HepG2 (cell line): ENCODE measurements around the gene NEK5. TPM values are rescaled to one million over a fixed set of nuclear protein-coding genes. Genes with fewer than 3 reads are reported as not detected.
A peak's percentile ranks its signal among the peaks of the same experiment; 100 is the strongest.

Experiments
- ATAC-seq: fragments of 200-7000 bp; cut with Tn5 transposase; 3 replicates; pipeline ENCODE4 v1.9.1; 2020; ENCODE audit warnings: mild to moderate bottlenecking, moderate library complexity
- BruUV-seq: library from RNA; stranded (reverse); fragments of 400-500 nt; replicated peaks from 2 replicates; lab custom pipeline; 2021; lab: Mats Ljungman, UMichigan
- CTCF ChIA-PET: fragments of 300-600 bp; formaldehyde crosslinking; extraction: SDS; loops from one replicate; lab custom pipeline; 2021; ENCODE audit warnings: low total read pairs, inconsistent platforms, low intra/inter-chr PET ratio; lab: Yijun Ruan, JAX
- POLR2A ChIA-PET: fragments of 350-600 bp; sonication (Branson Sonifier 250); formaldehyde crosslinking; loops from one replicate; lab custom pipeline; 2020; ENCODE audit warnings: antibody characterized with exemption, inconsistent platforms; lab: Yijun Ruan, JAX
- DNase-seq: peaks from one replicate; pipeline ENCODE4 v3.0.0-alpha.2; 2015; ENCODE audit warnings: low spot score
- FAIRE-seq: peaks from 3 replicates; lab custom pipeline; 2011; peaks lifted over from hg19 to GRCh38; lab: Jason Lieb, UNC
- H2AFZ ChIP-seq: one replicate; pipeline ENCODE4 v1.6.1; 2011; ENCODE audit warnings: low read length, inconsistent platforms
- H3K27ac ChIP-seq: fragments of 300-600 bp; 3 replicates; pipeline ENCODE4 v1.8.0; 2011; ENCODE audit warnings: mixed run types, mild to moderate bottlenecking, mixed read lengths, low read length, inconsistent platforms; ENCODE audit not compliant: insufficient read depth; ENCODE audit errors: extremely low read length
- H3K27me3 ChIP-seq, 2 experiments: fragments of 200-600 bp in 1 of 2; 2 replicates in 1 of 2; 3 replicates in 1 of 2; pipeline versions ENCODE4 v1.6.0 to v1.8.0; 2011; ENCODE audit warnings: low read length in 2 of 2, mild to moderate bottlenecking in 2 of 2, moderate library complexity in 2 of 2, inconsistent platforms in 1 of 2; ENCODE audit not compliant: insufficient read depth in 2 of 2, control insufficient read depth in 1 of 2
- H3K36me3 ChIP-seq, 2 experiments: fragments of 200-600 bp in 1 of 2; replicated peaks in 1 of 2; 2 replicates in 1 of 2; 3 replicates in 1 of 2; pipeline versions ENCODE4 v1.5.1 to v1.8.0; 2011; ENCODE audit warnings: low read length in 2 of 2, inconsistent platforms in 1 of 2; ENCODE audit not compliant: insufficient read depth in 2 of 2, control insufficient read depth in 1 of 2
- H3K4me1 ChIP-seq: 2 replicates; pipeline ENCODE4 v1.5.1; 2012; ENCODE audit warnings: low read length, inconsistent platforms; ENCODE audit not compliant: insufficient read depth
- H3K4me2 ChIP-seq: 2 replicates; pipeline ENCODE4 v1.6.0; 2011; ENCODE audit warnings: low read depth, low read length, inconsistent platforms
- H3K4me3 ChIP-seq, 3 experiments: fragments of 200-600 bp in 1 of 3; sonication (generic), shearing (Covaris generic) in 1 of 3; replicated peaks in 1 of 3; 2 replicates each; pipeline ENCODE4 v1.5.1; 2011 to 2016; ENCODE audit warnings: low read length in 3 of 3, inconsistent platforms in 2 of 3, low read depth in 2 of 3, mild to moderate bottlenecking in 2 of 3, control low read depth in 1 of 3, mixed read lengths in 1 of 3; ENCODE audit not compliant: insufficient read depth in 1 of 3
- H3K79me2 ChIP-seq: one replicate; pipeline ENCODE4 v1.6.1; 2011; ENCODE audit warnings: low read length, inconsistent platforms; ENCODE audit not compliant: insufficient read depth
- H3K9ac ChIP-seq: 2 replicates; pipeline ENCODE4 v1.6.0; 2011; ENCODE audit warnings: mild to moderate bottlenecking, low read depth, low read length, inconsistent platforms; ENCODE audit not compliant: insufficient read depth
- H3K9me3 ChIP-seq: 2 replicates; pipeline ENCODE4 v1.5.1; 2012; ENCODE audit warnings: mild to moderate bottlenecking, low read length
- H4K20me1 ChIP-seq: 2 replicates; pipeline ENCODE4 v1.6.0; 2011; ENCODE audit warnings: inconsistent platforms, mild to moderate bottlenecking, low read length, moderate library complexity; ENCODE audit not compliant: insufficient read depth
- ADNP ChIP-seq: sonication (generic); formaldehyde crosslinking; IDR thresholded peaks from 2 replicates; pipeline ENCODE4 v1.4.0; 2020; ENCODE audit warnings: missing genetic modification reagents
- ATF7 ChIP-seq, 2 experiments: fragments of 450-650 bp in 1 of 2; sonication (generic) in 1 of 2; formaldehyde crosslinking in 1 of 2; IDR thresholded peaks; 2 replicates each; pipeline versions ENCODE4 v1.4.0 to v1.6.1; 2016 to 2020; ENCODE audit warnings: antibody characterized with exemption in 1 of 2, mild to moderate bottlenecking in 1 of 2, missing genetic modification reagents in 1 of 2
- DNMT1 ChIP-seq: sonication (generic); formaldehyde crosslinking; IDR thresholded peaks from 2 replicates; pipeline ENCODE4 v1.5.1; 2020; ENCODE audit warnings: mild to moderate bottlenecking, missing genetic modification reagents
- ZNF205 ChIP-seq: IDR thresholded peaks from 2 replicates; pipeline ENCODE4 v1.6.1; 2018; ENCODE audit warnings: missing biosample characterization, missing genetic modification reagents
- ZNF670 ChIP-seq: sonication (generic); formaldehyde crosslinking; IDR thresholded peaks from 2 replicates; pipeline ENCODE4 v1.8.0; 2022; ENCODE audit warnings: mild to moderate bottlenecking, missing genetic modification reagents, borderline replicate concordance
- ZNF777 ChIP-seq: sonication (generic); formaldehyde crosslinking; IDR thresholded peaks from 2 replicates; pipeline ENCODE4 v1.4.0; 2020; ENCODE audit warnings: missing genetic modification reagents
- ZNF878 ChIP-seq: sonication (generic); formaldehyde crosslinking; IDR thresholded peaks from 2 replicates; pipeline ENCODE4 v1.8.1; 2023; ENCODE audit warnings: mild to moderate bottlenecking, missing genetic modification reagents, moderate library complexity
- WGBS: methylation state at CpG from one replicate; pipeline ENCODE4 v1.1.6; 2017; ENCODE audit warnings: low lambda C conversion rate; 5-methylcytosine and 5-hydroxymethylcytosine counted together
- in situ Hi-C: cut with HindIII; loops from 2 replicates; pipeline ENCODE4 v1.10.0; 2017; ENCODE audit warnings: low pct_unique_long_range_greater_than_20kb; ENCODE audit not compliant: extremely low pct_ligation_motif_present
- intact Hi-C: fragments of 100-400 bp; cut with micrococcal nuclease; formaldehyde crosslinking; loops from one replicate; pipeline ENCODE4 v1.10.0; 2022; ENCODE audit not compliant: unreplicated experiment
- polyA plus RNA-seq, 8 experiments: library from polyadenylated mRNA; depleted of rRNA in 3 of 8; stranded (reverse) in 7 of 8; unstranded in 1 of 8; fragments of >200 nt; fragmentation: Illumina TruSeq in 4 of 8; extraction: Trizol in 4 of 8; gene quantifications; 2 replicates each; pipeline versions ENCODE4 v1.2.1 to v1.2.3, GENCODE V29; 2011 to 2016; ENCODE audit warnings: low read depth in 4 of 8, missing spikeins in 1 of 8, mixed read lengths in 1 of 8; ENCODE audit not compliant: insufficient read depth in 1 of 8
- total RNA-seq, 5 experiments: library from RNA; depleted of rRNA; stranded (reverse); fragments of >200 nt; fragmentation: Illumina TruSeq; extraction: Trizol; gene quantifications; 2 replicates each; pipeline ENCODE4 v1.2.3, GENCODE V29; 2016; ENCODE audit warnings: low read depth in 1 of 5

Gene NEK5
- total and polyA plus RNA-seq, 2 of the 13 experiments (the other 11 are each of a cell fraction or from before 2014, with no cell fraction given), result 0.12 to 0.22 TPM

- Histone ChIP-seq H4K20me1 (no peaks in the 10 kb centered on the region), H3K4me2 (no peak overlapping the region), H3K9ac (no peak overlapping the region), H3K36me3 (no peaks in the 10 kb centered on the region), H3K27me3 (no peaks in the 10 kb centered on the region)
- ATAC-seq (no peak), FAIRE-seq (no peak)
- CTCF ChIA-PET, result no interaction called here
- BruUV-seq, result no TSS peak
- TF ChIP-seq ZNF205 (CRISPR knock-in tag) (no peak), ADNP (CRISPR knock-in tag) (no peak), ZNF878 (CRISPR knock-in tag) (no peak), ZNF777 (CRISPR knock-in tag) (no peak)
- TF ChIP-seq, all 625 proteins: peak for 0
- no peak overlapping the region for H3K27ac ChIP-seq
- no peak overlapping the region for H3K4me3 ChIP-seq
- H3K9me3 ChIP-seq, result no peaks in the 10 kb centered on the region
- in situ Hi-C loops (no loop called here), intact Hi-C loops (no loop called here)
- 82% methylated on average over 2 of the region's 2 CpGs for WGBS
- no peak overlapping the region for H2AFZ ChIP-seq
- POLR2A ChIA-PET, result interaction anchor here (1.2 kb wide), 1 partner anchor 26 kb away, joined by 3 read pairs; no protein-coding TSS in a partner anchor
- H3K79me2 ChIP-seq, result no peaks in the 10 kb centered on the region
- H3K4me1 ChIP-seq, result peaks cover 21% of the 10 kb centered on the region
- no peak for DNase-seq
Measured at GRCh38 chr13:52096062-52096461, 32.8 kb downstream of the NEK5 start.

GRCh38 chr13:52092087-52092486, 36.8 kb downstream of the NEK5 start:
- in situ Hi-C loops (no loop called here), intact Hi-C loops (no loop called here)
- Histone ChIP-seq H4K20me1 (no peaks in the 10 kb centered on the region), H3K27ac (no peak overlapping the region), H3K79me2 (no peaks in the 10 kb centered on the region), H3K4me3 (no peak overlapping the region), H3K27me3 (no peaks in the 10 kb centered on the region), H3K4me1 (peaks cover 34% of the 10 kb centered on the region), H2AFZ (no peak overlapping the region), H3K4me2 (no peak overlapping the region), H3K36me3 (no peaks in the 10 kb centered on the region), H3K9me3 (no peaks in the 10 kb centered on the region), H3K9ac (no peak overlapping the region)
- 97% methylated on average over 2 of the region's 2 CpGs for WGBS
- FAIRE-seq (no peak), DNase-seq (no peak), ATAC-seq (no peak)
- no TSS peak for BruUV-seq
- ChIA-PET CTCF (no interaction called here), POLR2A (no interaction called here)
- no peak for TF ChIP-seq ZNF670 (CRISPR knock-in tag)
- TF ChIP-seq ATF7 (IDR thresholded peaks at IDR 0.05), result peak; percentile 71; the same call in 1 of the 2 replicates
- TF ChIP-seq ATF7 (CRISPR knock-in tag; IDR thresholded peaks at IDR 0.05), result no peak
- no peak for TF ChIP-seq DNMT1 (CRISPR knock-in tag)
